BJ (cell line): ENCODE data around the gene UQCRHL. TPM values are rescaled to one million over a fixed set of nuclear protein-coding genes. Genes with fewer than 3 reads are reported as not detected.

Experiments used
- CTCF ChIA-PET: fragments of 350-600 bp; formaldehyde crosslinking; extraction: SDS; loops from one replicate; lab custom pipeline; 2021; ENCODE audit warnings: antibody characterized with exemption, inconsistent platforms; lab: Yijun Ruan, JAX
- POLR2A ChIA-PET: fragments of 300-600 bp; sonication (Branson Sonifier 250); formaldehyde crosslinking; extraction: SDS; loops from one replicate; lab custom pipeline; 2021; ENCODE audit warnings: antibody characterized with exemption; lab: Charles Lee
- DNase-seq: peaks from one replicate; pipeline ENCODE4 v3.0.0-alpha.2; 2011; ENCODE audit warnings: low read depth
- H3K27me3 ChIP-seq: 2 replicates; pipeline ENCODE4 v1.6.0; 2011; ENCODE audit warnings: low read length; ENCODE audit not compliant: control insufficient read depth, insufficient read depth
- H3K36me3 ChIP-seq: 2 replicates; pipeline ENCODE4 v1.5.1; 2011; ENCODE audit warnings: low read length; ENCODE audit not compliant: control insufficient read depth, insufficient read depth
- H3K4me3 ChIP-seq: 2 replicates; pipeline ENCODE4 v1.5.1; 2011; ENCODE audit warnings: low read depth, mild to moderate bottlenecking, control low read depth, low read length
- polyA plus RNA-seq: library from polyadenylated mRNA; depleted of rRNA; stranded (reverse); fragments of >200 nt; gene quantifications from 2 replicates; pipeline ENCODE4 v1.2.3, GENCODE V29; 2011; rRNA removed
- TF ChIP-seq, protein P1 (sequence below): IDR thresholded peaks from 2 replicates; pipeline ENCODE4 v1.5.1; 2011; ENCODE audit warnings: low read depth, mild to moderate bottlenecking, control low read depth, inconsistent platforms, low read length, moderate library complexity; ENCODE audit not compliant: insufficient read depth

UQCRHL gene
- polyA plus RNA-seq, 1 experiment: 0.56 TPM

DNA sequence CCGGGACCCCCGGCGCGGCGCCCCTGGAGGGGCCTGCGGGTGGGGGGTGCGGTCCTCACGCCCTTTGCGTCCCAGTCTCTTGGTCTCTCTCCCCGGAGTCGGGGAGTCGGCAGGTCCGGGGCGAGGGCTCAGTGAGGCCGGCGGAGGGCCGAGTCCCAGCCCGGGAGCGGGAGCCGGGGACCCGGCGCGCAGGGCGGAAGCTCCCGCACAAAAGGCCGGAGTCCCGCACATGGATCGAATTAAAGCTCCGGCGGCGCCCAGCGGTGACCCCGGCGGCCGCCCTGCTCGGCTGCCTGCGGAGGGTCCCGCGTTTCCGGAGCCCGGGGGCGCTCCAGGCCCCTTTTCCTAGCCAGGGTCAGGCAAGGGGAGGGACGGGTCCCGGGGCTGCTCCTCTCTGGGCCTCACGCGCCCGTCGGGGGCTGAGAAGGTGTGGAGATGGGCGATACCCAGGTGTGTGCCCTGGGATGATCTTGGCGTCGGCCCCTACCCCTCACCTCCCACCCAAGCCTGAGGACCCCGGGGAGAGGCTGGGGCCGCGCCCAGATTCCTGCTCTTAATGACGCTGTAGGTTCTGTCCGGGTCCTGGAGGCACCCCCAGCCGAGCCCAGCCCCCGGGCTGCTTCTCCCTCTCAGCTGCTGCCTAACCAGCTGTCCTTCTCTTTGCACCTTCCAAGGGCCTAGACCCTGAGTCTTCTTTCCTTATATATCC is 48.3 kb downstream of the UQCRHL start:
- Histone ChIP-seq H3K4me3 (peak overlapping the region; percentile 67), H3K27me3 (no peaks in the 10 kb centered on the region), H3K36me3 (peaks cover 4% of the 10 kb centered on the region)
- ChIA-PET POLR2A (no interaction called here), CTCF (interaction anchor here (0.8 to 1.2 kb wide), 3 partner anchors 18 to 158 kb away, joined by 3 read pairs; no protein-coding TSS in a partner anchor)
- TF ChIP-seq, protein P1, sequence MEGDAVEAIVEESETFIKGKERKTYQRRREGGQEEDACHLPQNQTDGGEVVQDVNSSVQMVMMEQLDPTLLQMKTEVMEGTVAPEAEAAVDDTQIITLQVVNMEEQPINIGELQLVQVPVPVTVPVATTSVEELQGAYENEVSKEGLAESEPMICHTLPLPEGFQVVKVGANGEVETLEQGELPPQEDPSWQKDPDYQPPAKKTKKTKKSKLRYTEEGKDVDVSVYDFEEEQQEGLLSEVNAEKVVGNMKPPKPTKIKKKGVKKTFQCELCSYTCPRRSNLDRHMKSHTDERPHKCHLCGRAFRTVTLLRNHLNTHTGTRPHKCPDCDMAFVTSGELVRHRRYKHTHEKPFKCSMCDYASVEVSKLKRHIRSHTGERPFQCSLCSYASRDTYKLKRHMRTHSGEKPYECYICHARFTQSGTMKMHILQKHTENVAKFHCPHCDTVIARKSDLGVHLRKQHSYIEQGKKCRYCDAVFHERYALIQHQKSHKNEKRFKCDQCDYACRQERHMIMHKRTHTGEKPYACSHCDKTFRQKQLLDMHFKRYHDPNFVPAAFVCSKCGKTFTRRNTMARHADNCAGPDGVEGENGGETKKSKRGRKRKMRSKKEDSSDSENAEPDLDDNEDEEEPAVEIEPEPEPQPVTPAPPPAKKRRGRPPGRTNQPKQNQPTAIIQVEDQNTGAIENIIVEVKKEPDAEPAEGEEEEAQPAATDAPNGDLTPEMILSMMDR: 0 out of 2 replicates have a peak, but pooled peaks have one; percentile 1
- DNase-seq: no peak

DNA sequence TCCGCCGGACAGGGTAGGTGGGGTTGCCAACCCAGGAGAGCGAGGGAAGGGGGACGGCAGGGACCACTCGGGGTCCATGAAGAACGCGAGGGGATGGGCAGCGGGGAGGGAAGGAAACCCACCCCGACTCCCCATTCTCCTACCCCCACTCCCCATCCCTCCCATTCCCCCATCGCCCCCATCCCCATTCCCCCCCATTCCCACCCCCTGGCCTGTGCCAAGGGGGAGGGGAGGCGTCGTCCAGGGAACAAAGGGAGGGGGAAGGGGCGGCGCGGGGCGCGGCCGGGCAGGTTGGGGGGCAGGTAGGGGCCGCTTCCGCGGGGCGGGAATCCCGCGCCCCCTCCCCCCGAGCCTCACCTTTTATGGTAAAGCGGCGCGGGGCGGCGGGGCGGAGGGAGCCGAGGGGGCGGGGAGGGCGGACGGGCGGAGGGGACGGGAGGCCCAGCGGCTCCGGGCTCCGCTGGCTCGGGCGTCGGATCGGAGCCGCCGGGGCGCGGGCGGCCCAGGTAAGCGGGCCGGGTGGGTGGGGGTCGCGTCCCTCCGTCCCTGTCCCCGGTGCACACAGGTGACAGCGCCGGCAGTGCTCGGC is 49.0 kb downstream of the UQCRHL start, which contains the start of gene FBLIM1:
TSS of gene FBLIM1 (plus strand) at position 453 of the 589 bp plus-strand sequence. CDS start 6,189 bp downstream, outside the sequence.
- ChIA-PET POLR2A (no interaction called here), CTCF (interaction anchor here (1.0 to 3.2 kb wide), 2 partner anchors 17 to 18 kb away, joined by 3 to 12 read pairs; no protein-coding TSS in a partner anchor)
- H3K36me3 ChIP-seq: peaks cover 2% of the 10 kb centered on the region; the same call in 1 of the 2 replicates
- TF ChIP-seq, protein P1: no peak
- H3K4me3 ChIP-seq: peak within 1 kb of the TSS; percentile 67
- DNase-seq: no peak
- H3K27me3 ChIP-seq: no peaks in the 10 kb centered on the region

DNA sequence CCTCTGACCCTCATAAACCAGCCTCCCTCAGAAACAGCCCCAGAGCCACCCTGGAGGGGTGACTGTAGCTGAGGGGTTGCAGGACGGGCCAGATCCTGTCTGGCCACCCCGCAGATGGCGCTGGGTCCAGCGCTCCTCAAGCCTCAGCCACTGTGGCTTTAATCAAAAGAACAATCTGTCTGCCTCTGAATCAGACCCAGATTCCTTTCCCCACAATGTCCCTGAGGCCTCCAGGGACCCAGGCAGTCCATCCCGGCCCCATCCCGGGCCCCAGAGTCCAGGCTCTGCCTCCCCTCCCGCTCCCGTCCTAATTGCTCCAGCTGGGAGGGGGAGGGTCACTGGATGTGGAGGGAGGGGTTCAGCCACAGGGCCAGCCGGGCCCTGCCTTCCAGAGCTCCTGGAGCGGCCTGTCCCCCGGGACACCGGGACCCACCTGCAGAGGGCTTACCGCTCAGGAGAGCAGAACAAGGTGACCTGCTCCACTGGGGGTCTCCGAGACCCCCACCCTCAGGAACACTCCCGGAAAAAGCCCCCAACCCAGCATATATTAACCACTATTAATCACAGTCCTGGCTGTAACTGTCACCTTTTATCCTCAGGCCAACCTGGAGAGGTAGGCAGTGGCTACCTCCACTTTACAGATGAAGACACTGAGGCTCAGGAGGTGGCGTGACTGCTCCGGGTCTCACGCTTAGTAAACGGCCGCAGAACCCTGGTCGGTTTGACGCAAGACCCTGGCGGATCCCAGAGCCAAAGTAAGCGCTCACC is 49.7 kb downstream of the UQCRHL start:
- DNase-seq: no peak
- peak overlapping the region; percentile 67 for H3K4me3 ChIP-seq
- peaks cover 2% of the 10 kb centered on the region; the same call in 1 of the 2 replicates for H3K36me3 ChIP-seq
- CTCF ChIA-PET: interaction anchor here (1.3 to 3.2 kb wide), 2 partner anchors 17 to 20 kb away, joined by 3 to 12 read pairs; no protein-coding TSS in a partner anchor
- POLR2A ChIA-PET: interaction anchor here (0.6 kb wide), 1 partner anchor 142 kb away, joined by 3 read pairs; no protein-coding TSS in a partner anchor
- no peaks in the 10 kb centered on the region for H3K27me3 ChIP-seq
- TF ChIP-seq, protein P1: no peak

Other genes with a start within 250 kb of the UQCRHL start
- 1.1 and 1.2 TPM in 2 replicates for gene AGMAT, start 222.6 kb downstream of the UQCRHL start, polyA plus RNA-seq
- 5.9 and 6.4 TPM in 2 replicates for gene DDI2, start 190.2 kb downstream of the UQCRHL start, polyA plus RNA-seq
- 37.2 and 58.3 TPM in 2 replicates for gene PLEKHM2, start 123.3 kb downstream of the UQCRHL start, polyA plus RNA-seq
- gene SLC25A34, start 71.4 kb downstream of the UQCRHL start, polyA plus RNA-seq: 0.54 and 0.70 TPM in 2 replicates
- gene TMEM82, start 65.2 kb downstream of the UQCRHL start, polyA plus RNA-seq: not detected in 2 replicates
- gene FBLIM1, start 48.9 kb downstream of the UQCRHL start, polyA plus RNA-seq: 147 and 254 TPM in 2 replicates
- 3.1 and 4.6 TPM in 2 replicates for gene SPEN, start 40.1 kb upstream of the UQCRHL start, polyA plus RNA-seq
- 23.4 and 43.3 TPM in 2 replicates for gene ZBTB17, start 168.5 kb upstream of the UQCRHL start, polyA plus RNA-seq
- gene SRARP, start 196.6 kb upstream of the UQCRHL start, polyA plus RNA-seq: not detected in 2 replicates
- gene HSPB7, start 210.4 kb upstream of the UQCRHL start, polyA plus RNA-seq: 32.5 and 66.6 TPM in 2 replicates
- gene CLCNKA, start 214.4 kb upstream of the UQCRHL start, polyA plus RNA-seq: 0.20 and 0.28 TPM in 2 replicates
- gene CLCNKB, start 236.1 kb upstream of the UQCRHL start, polyA plus RNA-seq: 0.42 and 0.83 TPM in 2 replicates